Vagina (tissue), 2 donors: ENCODE results near the gene SLC2A1. TPM values are rescaled to one million over a fixed set of nuclear protein-coding genes. Genes with fewer than 3 reads are reported as not detected.
A peak's percentile ranks its signal among the peaks of the same experiment; 100 is the strongest.

ENCODE experiments used
- DNase-seq, 2 donors: peaks; one replicate each; pipeline ENCODE4 v3.0.0-alpha.2; 2017; ENCODE audit errors: extremely low spot score in 2 of 2
- H3K27ac ChIP-seq: fragments of 200-600 bp; sonication (generic); one replicate; pipeline ENCODE4 v1.5.1; 2019
- H3K27me3 ChIP-seq: fragments of 200-600 bp; sonication (generic); one replicate; pipeline ENCODE4 v1.5.1; 2019
- H3K36me3 ChIP-seq, 2 donors: fragments of 200-600 bp; sonication (generic); one replicate each; pipeline ENCODE4 v1.5.1; 2017 to 2019
- H3K4me1 ChIP-seq: fragments of 200-600 bp; sonication (generic); one replicate; pipeline ENCODE4 v1.5.1; 2019
- H3K4me3 ChIP-seq, 2 donors: fragments of 200-600 bp; sonication (generic); 1 replicate in 1 of 2; 2 replicates in 1 of 2; pipeline ENCODE4 v1.5.1; 2016 to 2019
- H3K9me3 ChIP-seq: fragments of 200-600 bp; sonication (generic); one replicate; pipeline ENCODE4 v1.5.1; 2019
- CTCF ChIP-seq, 3 experiments: fragments of 450-650 bp in 2 of 3; fragments of 200-600 bp in 1 of 3; sonication (generic) in 1 of 3; IDR thresholded peaks; one replicate each; pipeline ENCODE4 v1.5.1; 2017 to 2019; ENCODE audit warnings: antibody characterized with exemption in 3 of 3, mild to moderate bottlenecking in 2 of 3, moderate library complexity in 2 of 3
- POLR2A ChIP-seq, 2 donors: fragments of 450-650 bp; IDR thresholded peaks; one replicate each; pipeline ENCODE4 v1.6.1; 2017; ENCODE audit warnings: antibody characterized with exemption in 2 of 2, mild to moderate bottlenecking in 2 of 2, moderate library complexity in 2 of 2
- POLR2AphosphoS5 ChIP-seq, 2 donors: sonication (generic); formaldehyde crosslinking; IDR thresholded peaks; one replicate each; pipeline ENCODE4 v1.9.0; 2017; ENCODE audit warnings: antibody characterized with exemption in 2 of 2, mild to moderate bottlenecking in 2 of 2, low read depth in 1 of 2; ENCODE audit not compliant: insufficient read depth in 1 of 2
- intact Hi-C: fragments of 100-400 bp; cut with DNase I; formaldehyde crosslinking; loops from one replicate; pipeline ENCODE4 v1.15.1; 2023
- total RNA-seq: library from RNA; depleted of rRNA; stranded (reverse); fragments of >200 nt; gene quantifications from one replicate; pipeline ENCODE4 v1.2.3, GENCODE V29; 2016

The SLC2A1 gene
- total RNA-seq, 1 donor from 2014 or later, result 286 TPM

GRCh38 chr1:42931911-42932422 lies 26.7 kb downstream of the SLC2A1 start:
- intact Hi-C loops, result no loop called here
- H3K36me3 ChIP-seq, result peaks cover 0 to 33% of the 10 kb centered on the region in 2 donors
- DNase-seq, result no peak

GRCh38 chr1:42931108-42931539 lies 27.5 kb downstream of the SLC2A1 start:
- DNase-seq, result no peak
- H3K36me3 ChIP-seq, result peaks cover 3 to 34% of the 10 kb centered on the region in 2 donors

More at GRCh38 chr1:42931911-42932422, 26.7 kb downstream of the SLC2A1 start:
- TF ChIP-seq CTCF (IDR thresholded peaks at IDR 0.05) (no peak), POLR2AphosphoS5 (IDR thresholded peaks at IDR 0.05; ENCODE audit: insufficient read depth in 1 of 2, low read depth in 1 of 2) (peak in 1 of 2 donors; percentile 59), POLR2A (IDR thresholded peaks at IDR 0.05) (no peak)
- Histone ChIP-seq H3K27me3 (no peaks in the 10 kb centered on the region), H3K4me1 (peaks cover 61% of the 10 kb centered on the region), H3K27ac (peak overlapping the region; percentile 63), H3K9me3 (no peaks in the 10 kb centered on the region), H3K4me3 (no peak overlapping the region)

DNA sequence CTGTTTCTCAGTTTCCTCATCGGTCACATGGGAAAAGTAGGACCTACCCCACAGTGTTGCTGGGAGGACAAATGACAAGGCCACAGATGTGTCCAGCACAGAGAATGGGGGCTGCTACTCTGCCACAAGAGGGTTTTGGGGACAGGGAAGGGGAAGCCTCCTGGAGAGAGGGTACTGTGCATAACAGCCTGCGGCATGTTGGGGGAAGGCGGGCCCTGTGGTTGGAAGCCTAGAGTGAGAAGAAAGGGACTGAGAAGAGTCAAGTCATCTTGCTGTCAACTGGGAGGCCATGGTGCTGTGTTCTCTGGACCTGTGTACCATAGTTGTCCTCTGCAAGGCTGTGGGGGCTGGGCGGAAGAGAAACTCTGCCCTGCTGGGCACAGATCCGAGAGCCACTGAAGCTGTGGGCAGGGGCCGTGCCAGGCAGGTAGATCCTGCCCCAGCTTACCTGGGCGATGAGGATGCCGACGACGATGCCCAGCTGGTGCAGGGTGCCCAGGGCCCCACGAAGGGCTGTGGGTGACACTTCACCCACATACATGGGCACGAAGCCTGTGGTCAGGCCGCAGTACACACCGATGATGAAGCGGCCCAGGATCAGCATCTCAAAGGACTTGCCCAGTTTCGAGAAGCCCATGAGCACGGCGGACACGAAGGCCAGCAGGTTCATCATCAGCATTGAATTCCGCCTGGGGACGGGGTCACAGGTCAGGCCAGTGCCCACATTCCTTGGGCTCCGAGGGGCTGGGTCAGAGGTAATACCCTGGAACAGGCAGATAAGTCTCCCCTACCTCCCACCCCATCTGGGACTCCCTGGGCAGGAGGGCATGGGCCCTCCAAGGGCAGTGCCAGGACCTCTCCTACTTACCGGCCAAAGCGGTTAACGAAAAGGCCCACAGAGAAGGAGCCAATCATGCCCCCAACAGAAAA lies 28.2 kb downstream of the SLC2A1 start:
- Histone ChIP-seq H3K4me3 (no peak overlapping the region), H3K9me3 (no peaks in the 10 kb centered on the region), H3K4me1 (peaks cover 47% of the 10 kb centered on the region), H3K27me3 (no peaks in the 10 kb centered on the region), H3K27ac (no peak overlapping the region), H3K36me3 (peaks cover 3 to 36% of the 10 kb centered on the region in 2 donors)
- peak in 1 of 2 donors; percentile 93 for DNase-seq
- intact Hi-C loops, result no loop called here
- TF ChIP-seq POLR2AphosphoS5 (IDR thresholded peaks at IDR 0.05; ENCODE audit: insufficient read depth in 1 of 2, low read depth in 1 of 2), result peak in 1 of 2 donors; percentile 2
- TF ChIP-seq CTCF (IDR thresholded peaks at IDR 0.05), result no peak

More at GRCh38 chr1:42931108-42931539, 27.5 kb downstream of the SLC2A1 start:
- H3K4me1 ChIP-seq, result peaks cover 53% of the 10 kb centered on the region
- H3K4me3 ChIP-seq, result no peak overlapping the region
- no peaks in the 10 kb centered on the region for H3K9me3 ChIP-seq
- intact Hi-C loops, result no loop called here
- TF ChIP-seq POLR2A (IDR thresholded peaks at IDR 0.05) (no peak), POLR2AphosphoS5 (IDR thresholded peaks at IDR 0.05; ENCODE audit: insufficient read depth in 1 of 2, low read depth in 1 of 2) (no peak), CTCF (IDR thresholded peaks at IDR 0.05) (peak in 1 of 3 experiments; percentile 30)
- no peaks in the 10 kb centered on the region for H3K27me3 ChIP-seq
- peak overlapping the region; percentile 63 for H3K27ac ChIP-seq

GRCh38 chr1:42929434-42930177 lies 29.1 kb downstream of the SLC2A1 start:
- intact Hi-C loops, result no loop called here
- H3K36me3 ChIP-seq, result peaks cover 3 to 36% of the 10 kb centered on the region in 2 donors
- H3K27ac ChIP-seq, result no peak overlapping the region
- DNase-seq, result peak in 1 of 2 donors; percentile 87
- peaks cover 47% of the 10 kb centered on the region for H3K4me1 ChIP-seq
- H3K4me3 ChIP-seq, result no peak overlapping the region
- no peaks in the 10 kb centered on the region for H3K9me3 ChIP-seq
- no peaks in the 10 kb centered on the region for H3K27me3 ChIP-seq
- TF ChIP-seq POLR2AphosphoS5 (IDR thresholded peaks at IDR 0.05; ENCODE audit: insufficient read depth in 1 of 2, low read depth in 1 of 2) (peak in 1 of 2 donors; percentile 13), CTCF (IDR thresholded peaks at IDR 0.05) (no peak)
